SU-DHL-6 (cell line): ENCODE measurements around the gene SMAD1.

Experiments
- H2AFZ ChIP-seq: fragments of 200-600 bp; sonication (generic); 2 replicates; pipeline ENCODE4 v1.6.1; 2014; ENCODE audit warnings: low read depth, mild to moderate bottlenecking, moderate library complexity, mixed read lengths, antibody characterized with exemption, low read length; ENCODE audit not compliant: severe bottlenecking
- H3F3A ChIP-seq: fragments of 200-600 bp; shearing (Covaris generic); 2 replicates; pipeline ENCODE4 v1.6.0; 2016; ENCODE audit warnings: antibody characterized with exemption, mild to moderate bottlenecking; ENCODE audit not compliant: insufficient read depth
- H3K27ac ChIP-seq: fragments of 200-600 bp; sonication (generic); 2 replicates; pipeline ENCODE4 v1.5.1; 2016; ENCODE audit warnings: low read depth, mild to moderate bottlenecking, low read length, moderate library complexity, mixed read lengths
- H3K27me3 ChIP-seq: fragments of 200-600 bp; sonication (generic), shearing (Covaris generic); 2 replicates; pipeline ENCODE4 v1.6.0; 2014; ENCODE audit warnings: mild to moderate bottlenecking, low read length
- H3K36me3 ChIP-seq: fragments of 200-600 bp; sonication (generic); 2 replicates; pipeline ENCODE4 v1.6.1; 2014; ENCODE audit warnings: mild to moderate bottlenecking, low read length, mixed read lengths
- H3K4me2 ChIP-seq: fragments of 300-600, 200-600 bp; shearing (Covaris generic), sonication (generic); 2 replicates; pipeline ENCODE4 v1.6.0; 2014; ENCODE audit warnings: low read length, low read depth, mild to moderate bottlenecking; ENCODE audit not compliant: poor library complexity, severe bottlenecking
- H3K4me3 ChIP-seq: fragments of 200-600 bp; sonication (generic); 2 replicates; pipeline ENCODE4 v1.5.1; 2014; ENCODE audit warnings: antibody characterized with exemption, low read length, mild to moderate bottlenecking, mixed read lengths; ENCODE audit not compliant: insufficient read depth, poor library complexity, severe bottlenecking
- H3K79me2 ChIP-seq: fragments of 200-600 bp; sonication (generic); 2 replicates; pipeline ENCODE4 v1.6.1; 2014; ENCODE audit warnings: mild to moderate bottlenecking, low read length, moderate library complexity; ENCODE audit not compliant: insufficient read depth
- H3K9ac ChIP-seq: fragments of 200-600 bp; sonication (generic); 2 replicates; pipeline ENCODE4 v1.7.0; 2014; ENCODE audit warnings: mild to moderate bottlenecking, low read length
- H3K9me2 ChIP-seq: fragments of 200-600 bp; sonication (generic); replicated peaks from 2 replicates; pipeline ENCODE4 v1.6.1; 2014; ENCODE audit warnings: low read length; ENCODE audit not compliant: insufficient read depth
- H3K9me3 ChIP-seq: fragments of 200-600 bp; sonication (generic); 2 replicates; pipeline ENCODE4 v1.6.1; 2014; ENCODE audit warnings: low read length, mixed read lengths; ENCODE audit not compliant: insufficient read depth
- H4K20me1 ChIP-seq: fragments of 200-600 bp; sonication (generic); 2 replicates; pipeline ENCODE4 v1.6.1; 2014; ENCODE audit warnings: low read depth, mild to moderate bottlenecking, antibody characterized with exemption, low read length, moderate library complexity, mixed read lengths
- CTCF ChIP-seq: fragments of 200-600 bp; sonication (generic); IDR thresholded peaks from one replicate; pipeline ENCODE4 v1.5.1; 2017; ENCODE audit warnings: antibody characterized with exemption, mild to moderate bottlenecking, low read length, moderate library complexity; ENCODE audit not compliant: insufficient read depth, poor library complexity, severe bottlenecking
- EZH2phosphoT487 ChIP-seq: fragments of 200-600 bp; sonication (generic), shearing (Covaris generic); conservative IDR thresholded peaks from 2 replicates; pipeline ENCODE4 v1.6.1; 2018; ENCODE audit warnings: mild to moderate bottlenecking, antibody characterized with exemption, low read length, moderate library complexity, mixed read lengths

Gene SMAD1

GRCh38 chr4:145493166-145493565, 11.5 kb downstream of the SMAD1 start:
- Histone ChIP-seq H3K9me3 (no peaks in the 10 kb centered on the region), H2AFZ (no peak overlapping the region), H3K27me3 (no peaks in the 10 kb centered on the region), H3K9ac (no peak overlapping the region), H3K79me2 (no peaks in the 10 kb centered on the region), H3F3A (no peaks in the 10 kb centered on the region), H4K20me1 (no peaks in the 10 kb centered on the region), H3K4me3 (no peak overlapping the region), H3K36me3 (no peaks in the 10 kb centered on the region), H3K4me2 (no peak overlapping the region), H3K9me2 (no peaks in the 10 kb centered on the region), H3K27ac (no peak overlapping the region)
- TF ChIP-seq CTCF (no peak), EZH2phosphoT487 (no peak)

- H3K9me3 ChIP-seq: no peaks in the 10 kb centered on the region
- no peak overlapping the region for H3K4me3 ChIP-seq
- no peaks in the 10 kb centered on the region for H3K27me3 ChIP-seq
- no peaks in the 10 kb centered on the region for H4K20me1 ChIP-seq
- H3K9me2 ChIP-seq: no peaks in the 10 kb centered on the region
- TF ChIP-seq EZH2phosphoT487 (no peak), CTCF (no peak)
- no peak overlapping the region for H2AFZ ChIP-seq
- no peaks in the 10 kb centered on the region for H3K36me3 ChIP-seq
- no peak overlapping the region for H3K27ac ChIP-seq
- H3K79me2 ChIP-seq: no peaks in the 10 kb centered on the region
- no peaks in the 10 kb centered on the region for H3F3A ChIP-seq
- no peak overlapping the region for H3K9ac ChIP-seq
- no peak overlapping the region for H3K4me2 ChIP-seq
Measured at GRCh38 chr4:145494666-145495270, 13.1 kb downstream of the SMAD1 start.

- Histone ChIP-seq H3K27ac (no peak overlapping the region), H2AFZ (no peak overlapping the region), H3K9ac (no peak overlapping the region), H3F3A (no peaks in the 10 kb centered on the region), H3K36me3 (no peaks in the 10 kb centered on the region), H3K9me3 (no peaks in the 10 kb centered on the region), H4K20me1 (no peaks in the 10 kb centered on the region), H3K9me2 (no peaks in the 10 kb centered on the region), H3K4me2 (no peak overlapping the region), H3K4me3 (no peak overlapping the region), H3K79me2 (no peaks in the 10 kb centered on the region), H3K27me3 (no peaks in the 10 kb centered on the region)
- TF ChIP-seq EZH2phosphoT487 (no peak), CTCF (no peak)
Measured at GRCh38 chr4:145496292-145496691, 14.6 kb downstream of the SMAD1 start.
